HG02610 (cell line): ENCODE measurements around the gene AVPI1.
A peak's percentile ranks its signal among the peaks of the same experiment; 100 is the strongest.
"Not testable (repeated sequence)": the region's sequence is repeated elsewhere in the genome, so short reads cannot be mapped to it uniquely, and the experiment has no call there.

ENCODE experiments used
- ATAC-seq: cut with Tn5 transposase; IDR thresholded peaks from one replicate; pipeline ENCODE4 v1.9.1; 2021; ENCODE audit warnings: mild to moderate bottlenecking, moderate library complexity; ENCODE audit not compliant: unreplicated experiment

The AVPI1 gene

GRCh38 chr10:97684368-97684713 lies 2.7 kb downstream of the AVPI1 start:
- not testable (repeated sequence) for ATAC-seq

GRCh38 chr10:97683556-97684367 lies 3.3 kb downstream of the AVPI1 start:
- ATAC-seq = no peak

GRCh38 chr10:97682042-97682441 lies 5.0 kb downstream of the AVPI1 start:
- ATAC-seq = no peak

- no peak for ATAC-seq
Observed at GRCh38 chr10:97679594-97679993, 7.4 kb downstream of the AVPI1 start.

- peak; percentile 67 for ATAC-seq
Observed at GRCh38 chr10:97676770-97677581, 10.1 kb downstream of the AVPI1 start.

GRCh38 chr10:97675222-97675621 lies 11.8 kb downstream of the AVPI1 start:
- no peak for ATAC-seq

GRCh38 chr10:97673736-97674525 lies 13.1 kb downstream of the AVPI1 start:
- ATAC-seq = no peak

GRCh38 chr10:97669571-97669970 lies 17.5 kb downstream of the AVPI1 start:
- ATAC-seq = no peak

GRCh38 chr10:97667463-97667862 lies 19.6 kb downstream of the AVPI1 start:
- ATAC-seq = no peak

- ATAC-seq = no peak
Observed at GRCh38 chr10:97666992-97667391, 20.0 kb downstream of the AVPI1 start.

GRCh38 chr10:97664282-97664850 lies 22.7 kb downstream of the AVPI1 start:
- no peak for ATAC-seq

- ATAC-seq = no peak
Observed at GRCh38 chr10:97659589-97659988, 27.5 kb downstream of the AVPI1 start.

GRCh38 chr10:97656777-97657176 lies 30.3 kb downstream of the AVPI1 start:
- no peak for ATAC-seq

GRCh38 chr10:97651773-97652172 lies 35.3 kb downstream of the AVPI1 start:
- ATAC-seq = no peak

- ATAC-seq = no peak
Observed at GRCh38 chr10:97650726-97651125, 36.3 kb downstream of the AVPI1 start.

GRCh38 chr10:97649405-97649750 lies 37.7 kb downstream of the AVPI1 start:
- ATAC-seq = not testable (repeated sequence)

- ATAC-seq = peak; percentile 96
Observed at GRCh38 chr10:97648562-97649404, 38.3 kb downstream of the AVPI1 start.

- no peak for ATAC-seq
Observed at GRCh38 chr10:97647556-97647955, 39.5 kb downstream of the AVPI1 start.

- no peak for ATAC-seq
Observed at GRCh38 chr10:97644936-97645335, 42.1 kb downstream of the AVPI1 start.

- no peak for ATAC-seq
Observed at GRCh38 chr10:97643441-97643985, 43.5 kb downstream of the AVPI1 start.
